ENCODE results near the gene PDE4B. TPM values are rescaled to one million over a fixed set of nuclear protein-coding genes. Genes with fewer than 3 reads are reported as not detected.

PDE4B gene
- polyA plus RNA-seq, 1 donor (not counting 4 experiments of a cell fraction or from before 2014, with no cell fraction given) = 0.29 TPM

DNA sequence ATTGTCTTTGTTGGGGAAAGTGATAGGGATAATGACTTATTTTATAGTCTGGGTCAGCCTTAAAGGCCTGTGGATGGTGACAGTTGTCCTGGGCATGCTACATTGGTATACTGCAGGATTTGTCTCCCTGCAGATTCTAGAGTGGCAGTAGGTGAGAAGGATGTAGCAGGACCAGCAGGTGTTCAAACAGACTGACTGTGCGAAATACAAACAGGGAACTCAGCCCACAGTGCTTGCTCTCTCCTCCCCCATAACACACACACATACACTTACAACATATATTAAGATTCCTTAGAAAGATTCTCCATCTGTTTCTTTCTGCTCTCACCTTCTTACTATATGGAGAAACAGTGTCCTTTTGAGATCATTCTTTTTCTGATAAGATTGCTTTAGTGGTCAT lies 6.9 kb downstream of the PDE4B start:
- Histone ChIP-seq H3K4me1 (ENCODE audit: control insufficient read depth, extremely low read depth, insufficient read depth, low read length) (no peaks in the 10 kb centered on the region), H4K20me1 (ENCODE audit: control insufficient read depth, extremely low read depth, insufficient read depth, low read length) (no peaks in the 10 kb centered on the region), H3K9me1 (ENCODE audit: control insufficient read depth, extremely low read depth, insufficient read depth, low read length) (no peaks in the 10 kb centered on the region), H3K36me3 (ENCODE audit: control insufficient read depth in 2 of 2, extremely low read depth in 1 of 2, insufficient read depth in 2 of 2, low read length in 2 of 2) (no peaks in the 10 kb centered on the region), H3K79me2 (ENCODE audit: control insufficient read depth, insufficient read depth, low read length) (no peaks in the 10 kb centered on the region), H3K9ac (ENCODE audit: control insufficient read depth, extremely low read depth, insufficient read depth, low read length) (no peak overlapping the region), H3K4me3 (ENCODE audit: control insufficient read depth in 2 of 3, extremely low read depth in 1 of 3, insufficient read depth in 2 of 3, low read depth in 1 of 3, low read length in 3 of 3) (no peak overlapping the region), H3K27ac (ENCODE audit: control insufficient read depth, insufficient read depth, low read length) (no peak overlapping the region), H3K4me2 (ENCODE audit: control insufficient read depth, extremely low read depth, insufficient read depth, low read depth, low read length) (no peak overlapping the region), H2AFZ (ENCODE audit: control insufficient read depth, low read length) (no peak overlapping the region), H3K9me3 (ENCODE audit: control insufficient read depth, low read depth, low read length) (no peaks in the 10 kb centered on the region), H3K27me3 (ENCODE audit: control insufficient read depth, extremely low read depth, insufficient read depth, low read length) (peaks cover 4% of the 10 kb centered on the region)
- DNase-seq (ENCODE audit: low read depth, low spot score) = no peak
- dilution Hi-C loops (cut with MboI; ENCODE audit: extremely low pct_ligation_motif_present, low sequenced_read_pairs) = no loop called here
- TF ChIP-seq, protein P1, sequence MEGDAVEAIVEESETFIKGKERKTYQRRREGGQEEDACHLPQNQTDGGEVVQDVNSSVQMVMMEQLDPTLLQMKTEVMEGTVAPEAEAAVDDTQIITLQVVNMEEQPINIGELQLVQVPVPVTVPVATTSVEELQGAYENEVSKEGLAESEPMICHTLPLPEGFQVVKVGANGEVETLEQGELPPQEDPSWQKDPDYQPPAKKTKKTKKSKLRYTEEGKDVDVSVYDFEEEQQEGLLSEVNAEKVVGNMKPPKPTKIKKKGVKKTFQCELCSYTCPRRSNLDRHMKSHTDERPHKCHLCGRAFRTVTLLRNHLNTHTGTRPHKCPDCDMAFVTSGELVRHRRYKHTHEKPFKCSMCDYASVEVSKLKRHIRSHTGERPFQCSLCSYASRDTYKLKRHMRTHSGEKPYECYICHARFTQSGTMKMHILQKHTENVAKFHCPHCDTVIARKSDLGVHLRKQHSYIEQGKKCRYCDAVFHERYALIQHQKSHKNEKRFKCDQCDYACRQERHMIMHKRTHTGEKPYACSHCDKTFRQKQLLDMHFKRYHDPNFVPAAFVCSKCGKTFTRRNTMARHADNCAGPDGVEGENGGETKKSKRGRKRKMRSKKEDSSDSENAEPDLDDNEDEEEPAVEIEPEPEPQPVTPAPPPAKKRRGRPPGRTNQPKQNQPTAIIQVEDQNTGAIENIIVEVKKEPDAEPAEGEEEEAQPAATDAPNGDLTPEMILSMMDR (optimal IDR thresholded peaks at IDR 0.05 in 1 of 3, IDR thresholded peaks at IDR 0.05 in 1 of 3, conservative IDR thresholded peaks at IDR 0.05 in 1 of 3; ENCODE audit: extremely low read depth in 1 of 3, insufficient read depth in 2 of 3, low read length in 3 of 3) = no peak
- no peak for TF ChIP-seq EZH2 (IDR thresholded peaks at IDR 0.05; ENCODE audit: low read length)
- FAIRE-seq = no peak

GRCh38 chr1:65804584-65804983 lies 11.9 kb downstream of the PDE4B start:
- H3K27ac ChIP-seq (ENCODE audit: control insufficient read depth, insufficient read depth, low read length) = no peak overlapping the region
- H3K27me3 ChIP-seq (ENCODE audit: control insufficient read depth, extremely low read depth, insufficient read depth, low read length) = no peaks in the 10 kb centered on the region
- H3K9me3 ChIP-seq (ENCODE audit: control insufficient read depth, low read depth, low read length) = no peaks in the 10 kb centered on the region
- no peaks in the 10 kb centered on the region for H3K9me1 ChIP-seq (ENCODE audit: control insufficient read depth, extremely low read depth, insufficient read depth, low read length)
- H3K79me2 ChIP-seq (ENCODE audit: control insufficient read depth, insufficient read depth, low read length) = no peaks in the 10 kb centered on the region
- no peaks in the 10 kb centered on the region for H3K36me3 ChIP-seq (ENCODE audit: control insufficient read depth in 2 of 2, extremely low read depth in 1 of 2, insufficient read depth in 2 of 2, low read length in 2 of 2)
- no peaks in the 10 kb centered on the region for H3K4me1 ChIP-seq (ENCODE audit: control insufficient read depth, extremely low read depth, insufficient read depth, low read length)
- no peak overlapping the region for H3K9ac ChIP-seq (ENCODE audit: control insufficient read depth, extremely low read depth, insufficient read depth, low read length)
- H2AFZ ChIP-seq (ENCODE audit: control insufficient read depth, low read length) = no peak overlapping the region
- no peak for FAIRE-seq
- no peak for TF ChIP-seq EZH2 (IDR thresholded peaks at IDR 0.05; ENCODE audit: low read length)
- TF ChIP-seq, protein P1 (optimal IDR thresholded peaks at IDR 0.05 in 1 of 3, IDR thresholded peaks at IDR 0.05 in 1 of 3, conservative IDR thresholded peaks at IDR 0.05 in 1 of 3; ENCODE audit: extremely low read depth in 1 of 3, insufficient read depth in 2 of 3, low read length in 3 of 3) = no peak
- no peak overlapping the region for H3K4me3 ChIP-seq (ENCODE audit: control insufficient read depth in 2 of 3, extremely low read depth in 1 of 3, insufficient read depth in 2 of 3, low read depth in 1 of 3, low read length in 3 of 3)
- no peak overlapping the region for H3K4me2 ChIP-seq (ENCODE audit: control insufficient read depth, extremely low read depth, insufficient read depth, low read depth, low read length)
- no peak for DNase-seq (ENCODE audit: low read depth, low spot score)
- no peaks in the 10 kb centered on the region for H4K20me1 ChIP-seq (ENCODE audit: control insufficient read depth, extremely low read depth, insufficient read depth, low read length)
- dilution Hi-C loops (cut with MboI; ENCODE audit: extremely low pct_ligation_motif_present, low sequenced_read_pairs) = no loop called here

Data from keratinocyte (primary cell).